Progenitor cell of endocrine pancreas (in vitro differentiated cells): ENCODE data around the gene SIX1. TPM values are rescaled to one million over a fixed set of nuclear protein-coding genes. Genes with fewer than 3 reads are reported as not detected.

Experiments used
- DNase-seq: peaks from one replicate; pipeline ENCODE4 v3.0.0; 2021; ENCODE audit warnings: low spot score; ENCODE audit not compliant: unreplicated experiment
- H3K27ac Mint-ChIP-seq: 2 replicates; pipeline ENCODE4 v1.8.0; 2021; ENCODE audit warnings: mild to moderate bottlenecking, moderate library complexity, mixed read lengths
- H3K27me3 Mint-ChIP-seq: 2 replicates; pipeline ENCODE4 v1.8.0; 2021; ENCODE audit warnings: mixed read lengths
- H3K36me3 Mint-ChIP-seq: 2 replicates; pipeline ENCODE4 v1.8.0; 2022; ENCODE audit warnings: mixed read lengths; ENCODE audit not compliant: insufficient read depth
- H3K4me1 Mint-ChIP-seq: 2 replicates; pipeline ENCODE4 v1.8.0; 2021; ENCODE audit warnings: low read depth, mixed read lengths
- H3K4me3 Mint-ChIP-seq: 2 replicates; pipeline ENCODE4 v1.8.0; 2021; ENCODE audit warnings: low read depth, mild to moderate bottlenecking, moderate library complexity, mixed read lengths
- H3K9me3 Mint-ChIP-seq: 2 replicates; pipeline ENCODE4 v1.8.0; 2021; ENCODE audit warnings: low read depth, mixed read lengths
- total RNA-seq: library from RNA; stranded (reverse); gene quantifications from 2 replicates; pipeline ENCODE4 v1.2.1, GENCODE V29; 2021
- TF ChIP-seq, protein P1 (sequence below): fragments of 200-600 bp; sonication (generic); IDR thresholded peaks from one replicate; pipeline ENCODE4 v1.5.0; 2021; ENCODE audit warnings: antibody characterized with exemption, mild to moderate bottlenecking; ENCODE audit not compliant: unreplicated experiment

Gene SIX1
- total RNA-seq, 1 donor from 2014 or later = 0.79 TPM

- no peaks in the 10 kb centered on the region for H3K36me3 Mint-ChIP-seq
Measured at GRCh38 chr14:60628892-60629291, 20.4 kb downstream of the SIX1 start.

DNA sequence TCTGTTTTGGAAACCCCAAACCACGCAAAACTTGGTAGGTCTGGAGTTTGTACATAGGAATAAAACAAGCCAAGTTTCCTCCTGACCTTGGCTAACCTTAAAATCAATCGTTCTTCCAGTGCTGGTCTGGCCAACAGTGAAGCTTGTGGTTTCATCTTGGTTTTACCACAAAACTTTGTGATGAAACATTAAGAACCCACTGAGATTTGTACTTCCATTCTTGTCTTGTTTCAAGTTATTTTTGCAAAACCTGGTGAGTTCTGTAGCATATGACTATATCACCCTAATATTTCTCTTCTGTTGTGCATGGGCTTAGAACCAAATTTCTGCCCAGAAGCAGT is 26.4 kb downstream of the SIX1 start:
- DNase-seq = no peak
- Mint-ChIP-seq H3K36me3 (no peaks in the 10 kb centered on the region), H3K27ac (no peak overlapping the region), H3K27me3 (no peaks in the 10 kb centered on the region), H3K4me3 (no peak overlapping the region), H3K4me1 (peaks cover 23% of the 10 kb centered on the region), H3K9me3 (no peaks in the 10 kb centered on the region)
- TF ChIP-seq, protein P1, sequence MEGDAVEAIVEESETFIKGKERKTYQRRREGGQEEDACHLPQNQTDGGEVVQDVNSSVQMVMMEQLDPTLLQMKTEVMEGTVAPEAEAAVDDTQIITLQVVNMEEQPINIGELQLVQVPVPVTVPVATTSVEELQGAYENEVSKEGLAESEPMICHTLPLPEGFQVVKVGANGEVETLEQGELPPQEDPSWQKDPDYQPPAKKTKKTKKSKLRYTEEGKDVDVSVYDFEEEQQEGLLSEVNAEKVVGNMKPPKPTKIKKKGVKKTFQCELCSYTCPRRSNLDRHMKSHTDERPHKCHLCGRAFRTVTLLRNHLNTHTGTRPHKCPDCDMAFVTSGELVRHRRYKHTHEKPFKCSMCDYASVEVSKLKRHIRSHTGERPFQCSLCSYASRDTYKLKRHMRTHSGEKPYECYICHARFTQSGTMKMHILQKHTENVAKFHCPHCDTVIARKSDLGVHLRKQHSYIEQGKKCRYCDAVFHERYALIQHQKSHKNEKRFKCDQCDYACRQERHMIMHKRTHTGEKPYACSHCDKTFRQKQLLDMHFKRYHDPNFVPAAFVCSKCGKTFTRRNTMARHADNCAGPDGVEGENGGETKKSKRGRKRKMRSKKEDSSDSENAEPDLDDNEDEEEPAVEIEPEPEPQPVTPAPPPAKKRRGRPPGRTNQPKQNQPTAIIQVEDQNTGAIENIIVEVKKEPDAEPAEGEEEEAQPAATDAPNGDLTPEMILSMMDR = no peak

More at GRCh38 chr14:60628892-60629291, 20.4 kb downstream of the SIX1 start:
- TF ChIP-seq, protein P1 = no peak
- no peak overlapping the region for H3K4me3 Mint-ChIP-seq
- no peak overlapping the region for H3K27ac Mint-ChIP-seq
- H3K27me3 Mint-ChIP-seq = peaks cover 21% of the 10 kb centered on the region
- H3K9me3 Mint-ChIP-seq = no peaks in the 10 kb centered on the region
- DNase-seq = no peak
- peaks cover 9% of the 10 kb centered on the region for H3K4me1 Mint-ChIP-seq

DNA sequence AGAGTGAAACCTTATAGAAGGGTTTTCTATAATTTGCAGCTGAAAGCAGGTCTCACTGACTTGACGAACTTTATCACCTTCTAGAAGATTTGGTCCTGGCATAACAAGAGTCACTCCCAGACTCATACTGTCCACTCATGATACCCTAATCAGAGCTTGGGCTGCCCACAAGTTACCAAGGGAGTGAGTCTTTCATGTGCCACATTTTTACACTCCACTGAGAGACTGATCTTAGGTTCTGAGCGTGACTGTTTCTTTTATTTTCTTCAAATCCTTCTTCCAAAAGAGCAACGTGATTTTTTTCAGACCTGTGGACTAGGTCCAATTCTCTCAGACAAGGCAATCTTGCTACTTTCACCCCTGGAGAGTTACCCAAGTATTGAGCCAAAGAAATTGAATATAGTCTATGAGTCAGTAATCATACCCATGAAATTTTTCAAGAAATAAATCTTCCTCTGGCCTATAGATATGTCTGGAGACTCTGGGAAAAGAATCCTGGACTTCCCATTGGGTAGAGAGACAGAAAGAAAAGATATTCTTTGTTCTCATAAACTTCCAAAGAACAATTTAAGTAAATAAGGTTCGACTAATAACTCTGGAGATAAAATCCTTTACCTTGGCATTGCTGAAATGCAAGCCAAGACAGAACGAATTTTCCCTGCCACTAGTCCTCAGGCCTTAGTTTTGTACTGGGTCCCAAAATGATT is 26.9 kb downstream of the SIX1 start:
- no peaks in the 10 kb centered on the region for H3K9me3 Mint-ChIP-seq
- H3K4me1 Mint-ChIP-seq = peaks cover 28% of the 10 kb centered on the region
- no peaks in the 10 kb centered on the region for H3K27me3 Mint-ChIP-seq
- H3K27ac Mint-ChIP-seq = peak overlapping the region; percentile 42
- H3K4me3 Mint-ChIP-seq = no peak overlapping the region
- DNase-seq = no peak
- TF ChIP-seq, protein P1 = no peak
- H3K36me3 Mint-ChIP-seq = no peaks in the 10 kb centered on the region

- no peaks in the 10 kb centered on the region for H3K27me3 Mint-ChIP-seq
- no peak overlapping the region for H3K27ac Mint-ChIP-seq
- peaks cover 37% of the 10 kb centered on the region for H3K4me1 Mint-ChIP-seq
- no peak for DNase-seq
- no peak overlapping the region for H3K4me3 Mint-ChIP-seq
- no peaks in the 10 kb centered on the region for H3K36me3 Mint-ChIP-seq
- TF ChIP-seq, protein P1 = no peak
- H3K9me3 Mint-ChIP-seq = no peaks in the 10 kb centered on the region
Measured at GRCh38 chr14:60621386-60621785, 27.9 kb downstream of the SIX1 start.

GRCh38 chr14:60618241-60618640 is 31.0 kb downstream of the SIX1 start:
- peak overlapping the region; percentile 70 for H3K27ac Mint-ChIP-seq
- DNase-seq = no peak
- no peaks in the 10 kb centered on the region for H3K27me3 Mint-ChIP-seq
- no peak overlapping the region for H3K4me3 Mint-ChIP-seq
- TF ChIP-seq, protein P1 = no peak
- no peaks in the 10 kb centered on the region for H3K36me3 Mint-ChIP-seq
- no peaks in the 10 kb centered on the region for H3K9me3 Mint-ChIP-seq
- peaks cover 35% of the 10 kb centered on the region for H3K4me1 Mint-ChIP-seq
